ENCODE measurements around the gene HSBP1. TPM values are rescaled to one million over a fixed set of nuclear protein-coding genes. Genes with fewer than 3 reads are reported as not detected.

HSBP1 gene
- total and polyA plus RNA-seq, 8 donors: 8.5 to 60.5 (median 35.2) TPM

DNA sequence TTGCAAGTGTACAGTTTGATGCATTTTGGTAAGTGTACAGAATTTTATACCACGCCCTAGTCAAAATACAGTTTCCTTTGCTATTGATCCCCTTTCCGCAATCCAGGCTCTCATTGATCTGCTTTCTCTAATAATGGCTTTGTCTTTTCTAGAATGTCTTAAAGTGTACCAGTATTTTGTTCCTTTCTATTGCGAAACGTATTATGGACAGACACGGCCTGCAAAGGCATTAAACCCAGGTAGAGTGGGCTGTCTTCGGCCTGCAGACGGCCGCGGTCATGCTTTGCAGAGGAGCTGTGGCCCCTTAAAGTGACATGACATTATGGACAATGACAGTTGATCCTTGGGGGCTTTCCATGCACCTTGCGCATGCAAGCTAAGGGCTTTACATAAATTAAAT, 15.9 kb upstream of the HSBP1 start:
- H3K4me3 ChIP-seq: no peak overlapping the region
- intact Hi-C loops (cut with DNase I; ENCODE audit: low total_unique reads): no loop called here
- no peak for DNase-seq
- no peak overlapping the region for H3K27ac ChIP-seq
- no peaks in the 10 kb centered on the region for H3K36me3 ChIP-seq
- no peaks in the 10 kb centered on the region for H3K9me3 ChIP-seq
- WGBS, 5 donors: 90 to 95% (median 94%) methylated on average over 10 of the region's 10 CpGs
- no peaks in the 10 kb centered on the region for H3K4me1 ChIP-seq
- no peaks in the 10 kb centered on the region for H3K27me3 ChIP-seq
- TF ChIP-seq, protein P1, sequence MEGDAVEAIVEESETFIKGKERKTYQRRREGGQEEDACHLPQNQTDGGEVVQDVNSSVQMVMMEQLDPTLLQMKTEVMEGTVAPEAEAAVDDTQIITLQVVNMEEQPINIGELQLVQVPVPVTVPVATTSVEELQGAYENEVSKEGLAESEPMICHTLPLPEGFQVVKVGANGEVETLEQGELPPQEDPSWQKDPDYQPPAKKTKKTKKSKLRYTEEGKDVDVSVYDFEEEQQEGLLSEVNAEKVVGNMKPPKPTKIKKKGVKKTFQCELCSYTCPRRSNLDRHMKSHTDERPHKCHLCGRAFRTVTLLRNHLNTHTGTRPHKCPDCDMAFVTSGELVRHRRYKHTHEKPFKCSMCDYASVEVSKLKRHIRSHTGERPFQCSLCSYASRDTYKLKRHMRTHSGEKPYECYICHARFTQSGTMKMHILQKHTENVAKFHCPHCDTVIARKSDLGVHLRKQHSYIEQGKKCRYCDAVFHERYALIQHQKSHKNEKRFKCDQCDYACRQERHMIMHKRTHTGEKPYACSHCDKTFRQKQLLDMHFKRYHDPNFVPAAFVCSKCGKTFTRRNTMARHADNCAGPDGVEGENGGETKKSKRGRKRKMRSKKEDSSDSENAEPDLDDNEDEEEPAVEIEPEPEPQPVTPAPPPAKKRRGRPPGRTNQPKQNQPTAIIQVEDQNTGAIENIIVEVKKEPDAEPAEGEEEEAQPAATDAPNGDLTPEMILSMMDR (IDR thresholded peaks at IDR 0.05): no peak
- TF ChIP-seq EP300 (IDR thresholded peaks at IDR 0.05) (no peak), POLR2AphosphoS5 (IDR thresholded peaks at IDR 0.05) (no peak), POLR2A (IDR thresholded peaks at IDR 0.05) (no peak)

DNA sequence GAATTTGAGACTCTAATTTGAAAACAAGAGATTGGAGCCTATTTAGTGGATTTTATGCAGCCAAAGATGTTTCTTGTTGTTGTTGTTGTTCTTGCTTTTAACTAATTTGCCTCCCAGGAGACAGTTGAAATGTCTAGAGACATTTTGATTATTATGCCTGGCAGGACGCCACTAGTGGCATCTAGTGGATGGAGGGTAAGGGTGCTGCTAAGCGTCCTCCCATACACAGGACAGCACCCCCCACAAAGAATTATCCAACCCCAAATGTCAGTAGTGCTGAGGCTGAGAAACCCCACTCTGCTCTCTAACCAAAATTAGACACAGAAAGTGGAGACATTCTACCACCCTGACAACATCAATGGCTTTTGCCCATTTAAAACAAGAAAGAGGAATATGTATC, 15.4 kb upstream of the HSBP1 start:
- intact Hi-C loops (cut with DNase I; ENCODE audit: low total_unique reads): no loop called here
- Histone ChIP-seq H3K27ac (no peak overlapping the region), H3K27me3 (no peaks in the 10 kb centered on the region), H3K4me3 (no peak overlapping the region), H3K9me3 (no peaks in the 10 kb centered on the region), H3K36me3 (no peaks in the 10 kb centered on the region), H3K4me1 (no peaks in the 10 kb centered on the region)
- TF ChIP-seq, protein P1 (IDR thresholded peaks at IDR 0.05): no peak
- WGBS, 5 donors: 64 to 80% (median 72%) methylated on average over 2 of the region's 2 CpGs
- DNase-seq: no peak

DNA sequence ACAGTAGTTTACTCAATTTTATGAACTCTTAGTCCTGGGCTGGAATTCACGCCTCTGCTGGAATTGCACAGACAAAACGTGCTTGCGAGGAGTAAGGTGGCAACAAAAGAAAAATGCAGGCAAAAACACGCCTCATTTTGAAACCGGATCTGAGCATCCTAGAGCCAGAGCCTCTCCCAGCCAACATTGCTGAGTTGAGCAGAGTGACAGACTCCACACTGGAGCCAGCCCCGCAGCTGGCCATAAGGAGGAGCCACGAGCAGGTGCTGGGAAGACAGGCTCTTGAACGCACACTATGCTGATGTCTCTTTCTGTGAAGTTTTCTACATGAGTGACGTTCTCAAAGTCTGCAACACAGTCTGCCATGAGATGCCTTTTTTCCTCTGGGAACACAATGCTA, 14.6 kb upstream of the HSBP1 start:
- H3K27me3 ChIP-seq: no peaks in the 10 kb centered on the region
- no peaks in the 10 kb centered on the region for H3K4me1 ChIP-seq
- DNase-seq: no peak
- no peaks in the 10 kb centered on the region for H3K36me3 ChIP-seq
- TF ChIP-seq EP300 (IDR thresholded peaks at IDR 0.05): no peak
- no peak for TF ChIP-seq POLR2AphosphoS5 (IDR thresholded peaks at IDR 0.05)
- TF ChIP-seq, protein P1 (IDR thresholded peaks at IDR 0.05): no peak
- no peak for TF ChIP-seq POLR2A (IDR thresholded peaks at IDR 0.05)
- 56 to 65% (median 57%) methylated on average over 9 of the region's 9 CpGs for WGBS, 5 donors
- H3K4me3 ChIP-seq: no peak overlapping the region
- no peak overlapping the region for H3K27ac ChIP-seq
- intact Hi-C loops (cut with DNase I; ENCODE audit: low total_unique reads): no loop called here
- H3K9me3 ChIP-seq: no peaks in the 10 kb centered on the region

DNA sequence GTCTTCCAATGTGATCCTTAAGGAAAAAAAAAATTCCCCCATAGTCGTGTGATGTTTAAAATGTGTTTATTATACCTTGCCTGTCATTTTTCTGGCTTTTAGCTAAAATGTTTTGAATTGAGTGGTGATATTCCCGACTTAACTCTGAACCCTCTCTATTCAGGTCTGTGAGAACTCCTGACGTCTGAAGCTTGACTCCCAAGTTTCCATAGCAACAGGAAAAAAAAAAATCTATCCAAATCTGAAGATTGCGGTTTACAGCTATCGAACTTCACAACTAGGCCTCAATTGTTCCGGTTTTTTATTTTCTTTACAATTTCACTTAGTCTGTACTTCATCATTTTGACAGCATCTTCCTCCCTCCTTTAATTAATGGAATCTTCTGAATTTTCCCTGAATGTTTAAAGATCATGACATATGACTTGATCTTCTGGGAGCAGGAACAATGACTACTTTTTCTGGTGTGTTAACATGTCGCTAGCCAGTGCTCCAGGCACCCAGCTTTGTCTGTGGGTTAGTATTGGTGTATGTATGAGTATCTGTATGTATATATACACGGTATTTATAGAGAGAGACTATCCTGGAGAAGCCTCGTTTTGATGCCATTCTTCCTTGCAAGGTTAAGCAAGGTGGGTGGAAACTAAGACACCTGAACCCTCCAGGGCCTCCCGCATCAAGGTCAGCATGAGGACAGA, 12.8 kb upstream of the HSBP1 start:
- H3K4me3 ChIP-seq: no peak overlapping the region
- H3K4me1 ChIP-seq: no peaks in the 10 kb centered on the region
- H3K27ac ChIP-seq: no peak overlapping the region
- intact Hi-C loops (cut with DNase I; ENCODE audit: low total_unique reads): no loop called here
- H3K36me3 ChIP-seq: no peaks in the 10 kb centered on the region
- TF ChIP-seq POLR2AphosphoS5 (IDR thresholded peaks at IDR 0.05) (no peak), EP300 (IDR thresholded peaks at IDR 0.05) (no peak), POLR2A (IDR thresholded peaks at IDR 0.05) (no peak)
- TF ChIP-seq, protein P1 (IDR thresholded peaks at IDR 0.05): no peak
- no peaks in the 10 kb centered on the region for H3K9me3 ChIP-seq
- peaks cover 0 to 6% (median 0%) of the 10 kb centered on the region in 3 donors for H3K27me3 ChIP-seq
- no peak for DNase-seq
- 62 to 71% (median 70%) methylated on average over 10 of the region's 10 CpGs for WGBS, 5 donors

All from stomach (tissue), 9 donors.